GM23338 (cell line): ENCODE measurements around the gene MYCBPAP. TPM values are rescaled to one million over a fixed set of nuclear protein-coding genes. Genes with fewer than 3 reads are reported as not detected.

Experiments used
- ATAC-seq: fragments of 200-7000 bp; cut with Tn5 transposase; 3 replicates; pipeline ENCODE4 v1.9.1; 2020
- DNase-seq: peaks from one replicate; pipeline ENCODE4 v3.0.0-alpha.2; 2015; ENCODE audit warnings: low spot score
- H2AFZ ChIP-seq: fragments of 200-600 bp; sonication (generic); 2 replicates; pipeline ENCODE4 v1.8.0; 2016; ENCODE audit warnings: antibody characterized with exemption, mild to moderate bottlenecking, moderate library complexity
- H3F3A ChIP-seq: fragments of 200-600 bp; sonication (generic); replicated peaks from 2 replicates; pipeline ENCODE4 v1.8.0; 2017; ENCODE audit warnings: antibody characterized with exemption, mixed run types, low read depth
- H3K27ac ChIP-seq: fragments of 200-600 bp; sonication (generic); 2 replicates; pipeline ENCODE4 v1.6.1; 2016; ENCODE audit warnings: low read depth
- H3K27me3 ChIP-seq: fragments of 200-600 bp; sonication (generic); 2 replicates; pipeline ENCODE4 v1.8.0; 2016; ENCODE audit warnings: mild to moderate bottlenecking, mixed run types, moderate library complexity; ENCODE audit not compliant: insufficient read depth
- H3K36me3 ChIP-seq: fragments of 200-600 bp; sonication (generic); 2 replicates; pipeline ENCODE4 v1.8.0; 2016; ENCODE audit warnings: mild to moderate bottlenecking; ENCODE audit not compliant: insufficient read depth
- H3K4me1 ChIP-seq: fragments of 200-600 bp; sonication (generic); 2 replicates; pipeline ENCODE4 v1.8.0; 2016; ENCODE audit warnings: mild to moderate bottlenecking, moderate library complexity; ENCODE audit not compliant: insufficient read depth
- H3K4me2 ChIP-seq: fragments of 200-600 bp; sonication (generic); 2 replicates; pipeline ENCODE4 v1.7.1; 2017; ENCODE audit warnings: mixed run types
- H3K4me3 ChIP-seq: fragments of 200-600 bp; sonication (generic); 2 replicates; pipeline ENCODE4 v1.6.1; 2016; ENCODE audit warnings: mixed run types
- H3K79me2 ChIP-seq: fragments of 200-600 bp; sonication (generic); replicated peaks from 2 replicates; pipeline ENCODE4 v1.8.0; 2017; ENCODE audit warnings: mild to moderate bottlenecking; ENCODE audit not compliant: insufficient read depth
- H3K9me2 ChIP-seq: fragments of 200-600 bp; sonication (generic); 2 replicates; pipeline ENCODE4 v1.8.0; 2017; ENCODE audit not compliant: insufficient read depth
- H4K20me1 ChIP-seq: fragments of 200-600 bp; sonication (generic); replicated peaks from 2 replicates; pipeline ENCODE4 v1.8.0; 2017; ENCODE audit warnings: mild to moderate bottlenecking; ENCODE audit not compliant: insufficient read depth
- H3K27ac Mint-ChIP-seq: 2 replicates; pipeline ENCODE4 v1.8.0; 2020; ENCODE audit warnings: inconsistent platforms, mild to moderate bottlenecking, moderate library complexity, mixed read lengths
- H3K27me3 Mint-ChIP-seq: 3 replicates; pipeline ENCODE4 v1.8.0; 2022; ENCODE audit warnings: low read depth, mild to moderate bottlenecking, moderate library complexity, mixed read lengths, inconsistent platforms; ENCODE audit not compliant: insufficient read depth, poor library complexity
- H3K36me3 Mint-ChIP-seq: 3 replicates; pipeline ENCODE4 v1.8.0; 2021; ENCODE audit warnings: low read depth, mild to moderate bottlenecking, inconsistent platforms, moderate library complexity, mixed read lengths
- H3K4me1 Mint-ChIP-seq: 3 replicates; pipeline ENCODE4 v1.8.0; 2020; ENCODE audit warnings: mild to moderate bottlenecking, inconsistent platforms, mixed read lengths
- H3K4me3 Mint-ChIP-seq: 3 replicates; pipeline ENCODE4 v1.8.0; 2021; ENCODE audit warnings: moderate library complexity, mild to moderate bottlenecking, inconsistent platforms, mixed read lengths
- H3K9me3 Mint-ChIP-seq: 3 replicates; pipeline ENCODE4 v1.8.0; 2020; ENCODE audit warnings: moderate library complexity, mild to moderate bottlenecking, inconsistent platforms, mixed read lengths
- EZH2 ChIP-seq: fragments of 200-600 bp; sonication (generic); IDR thresholded peaks from one replicate; pipeline ENCODE4 v1.8.0; 2017; ENCODE audit warnings: antibody characterized with exemption, mild to moderate bottlenecking, low read depth; ENCODE audit not compliant: unreplicated experiment
- JUNB ChIP-seq: IDR thresholded peaks from one replicate; pipeline ENCODE4 v1.6.1; 2016; ENCODE audit warnings: antibody characterized with exemption; ENCODE audit not compliant: unreplicated experiment
- NANOG ChIP-seq: IDR thresholded peaks from 2 replicates; pipeline ENCODE4 v1.6.1; 2016; ENCODE audit warnings: antibody characterized with exemption, borderline replicate concordance
- POLR2AphosphoS5 ChIP-seq: IDR thresholded peaks from 2 replicates; pipeline ENCODE4 v1.6.1; 2016; ENCODE audit warnings: antibody characterized with exemption, low read depth
- polyA plus RNA-seq: library from polyadenylated mRNA; unstranded; fragments of >200 nt; fragmentation: Nextera tagmentation; extraction: Ambion mirVana; gene quantifications from 2 replicates; pipeline ENCODE4 v1.2.1, GENCODE V29; 2016
- total RNA-seq: library from RNA; depleted of rRNA; stranded (reverse); fragments of >200 nt; shearing (Covaris generic); gene quantifications from 2 replicates; pipeline ENCODE4 v1.2.3, GENCODE V29; 2014
- TF ChIP-seq, protein P1 (sequence below): IDR thresholded peaks from 2 replicates; pipeline ENCODE4 v1.6.1; 2016; ENCODE audit warnings: antibody characterized with exemption

Gene MYCBPAP
- total and polyA plus RNA-seq, 2 experiments from 2014 or later = 0.63 to 1.7 TPM

DNA sequence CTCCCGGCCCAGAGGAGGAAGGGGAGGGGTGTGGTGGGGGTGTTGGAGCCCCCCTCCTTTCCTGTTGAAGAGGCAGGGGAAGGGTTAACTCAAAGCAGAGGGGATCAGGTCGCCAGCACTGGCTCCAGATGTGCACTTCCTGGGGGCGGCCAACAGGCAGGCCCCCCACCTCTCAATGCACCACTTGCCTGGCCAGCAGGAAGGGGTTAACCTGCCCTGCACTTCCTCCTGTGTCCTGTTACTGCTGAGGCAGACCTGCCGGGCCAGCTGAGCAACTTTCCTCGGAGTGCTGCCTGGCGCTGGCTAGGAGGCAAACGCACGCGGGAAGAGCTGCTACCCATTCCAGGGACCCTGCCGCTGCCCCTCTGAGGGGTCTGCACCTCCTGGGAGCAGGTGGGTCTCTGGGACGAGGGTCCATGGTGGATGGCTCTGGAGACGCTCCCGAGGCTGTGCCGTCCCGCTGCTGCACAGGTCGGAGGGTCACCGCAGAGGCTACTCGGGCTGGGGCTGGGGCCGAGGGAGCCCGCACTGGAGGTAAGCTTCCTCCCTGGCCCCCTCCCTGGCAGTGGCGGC, 24.3 kb downstream of the MYCBPAP start, which contains the start of gene EPN3:
Gene EPN3 (plus strand): TSS at position 284 of the 573 bp plus-strand sequence. CDS start 3,822 bp downstream, outside the sequence.
- peaks cover 28% of the 10 kb centered on the region for H3K27me3 ChIP-seq
- Mint-ChIP-seq H3K36me3 (peaks cover 5% of the 10 kb centered on the region; the same call in 1 of the 3 replicates), H3K9me3 (no peaks in the 10 kb centered on the region; the same call in 2 of the 3 replicates), H3K4me1 (peaks cover 27% of the 10 kb centered on the region), H3K27ac (0 out of 2 replicates have a peak within 1 kb of the TSS, but pooled peaks have one; percentile 15), H3K4me3 (peak within 1 kb of the TSS; percentile 82), H3K27me3 (peaks cover 32% of the 10 kb centered on the region)
- peaks cover 12% of the 10 kb centered on the region for H3K4me1 ChIP-seq
- H3K27ac ChIP-seq = no peak within 1 kb of the TSS
- H2AFZ ChIP-seq = peak within 1 kb of the TSS; percentile 98
- H3K4me3 ChIP-seq = peak within 1 kb of the TSS; percentile 86
- H4K20me1 ChIP-seq = no peaks in the 10 kb centered on the region
- DNase-seq (peak; percentile 78), ATAC-seq (peak; percentile 77)
- H3K9me2 ChIP-seq = peaks cover 3% of the 10 kb centered on the region; the same call in 1 of the 2 replicates
- no peaks in the 10 kb centered on the region for H3K79me2 ChIP-seq
- H3K4me2 ChIP-seq = peak within 1 kb of the TSS; percentile 96
- TF ChIP-seq POLR2AphosphoS5 = peak; percentile 22; the same call in 1 of the 2 replicates
- TF ChIP-seq, protein P1, sequence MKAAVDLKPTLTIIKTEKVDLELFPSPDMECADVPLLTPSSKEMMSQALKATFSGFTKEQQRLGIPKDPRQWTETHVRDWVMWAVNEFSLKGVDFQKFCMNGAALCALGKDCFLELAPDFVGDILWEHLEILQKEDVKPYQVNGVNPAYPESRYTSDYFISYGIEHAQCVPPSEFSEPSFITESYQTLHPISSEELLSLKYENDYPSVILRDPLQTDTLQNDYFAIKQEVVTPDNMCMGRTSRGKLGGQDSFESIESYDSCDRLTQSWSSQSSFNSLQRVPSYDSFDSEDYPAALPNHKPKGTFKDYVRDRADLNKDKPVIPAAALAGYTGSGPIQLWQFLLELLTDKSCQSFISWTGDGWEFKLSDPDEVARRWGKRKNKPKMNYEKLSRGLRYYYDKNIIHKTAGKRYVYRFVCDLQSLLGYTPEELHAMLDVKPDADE = no peak
- no peaks in the 10 kb centered on the region for H3K36me3 ChIP-seq
- 0 out of 2 replicates have a peak, but pooled peaks cover 4% of the 10 kb centered on the region for H3F3A ChIP-seq

DNA sequence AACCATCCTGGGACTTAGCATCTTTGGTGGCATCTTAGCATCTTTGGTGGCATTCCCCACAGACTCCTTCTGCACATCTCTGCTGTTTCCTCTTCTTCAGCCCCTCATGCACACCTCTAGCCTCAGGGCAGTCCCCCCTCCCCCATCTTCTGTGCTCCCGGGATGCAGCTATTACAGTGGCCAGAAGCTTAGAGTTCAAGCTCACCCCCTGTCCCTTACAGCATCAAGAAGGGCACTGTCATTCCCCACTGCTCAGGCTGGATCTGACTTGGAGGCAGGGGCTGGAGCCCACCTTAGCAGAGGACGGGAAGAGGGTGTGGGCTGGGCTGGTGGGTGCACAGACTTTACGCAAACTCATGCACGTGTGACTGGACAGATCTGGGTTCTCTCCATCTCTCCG, 24.9 kb downstream of the MYCBPAP start:
- Histone ChIP-seq H3K4me1 (peaks cover 12% of the 10 kb centered on the region), H3K9me2 (peaks cover 3% of the 10 kb centered on the region; the same call in 1 of the 2 replicates), H3K27ac (no peak overlapping the region), H3K79me2 (no peaks in the 10 kb centered on the region), H4K20me1 (no peaks in the 10 kb centered on the region), H3K27me3 (peaks cover 28% of the 10 kb centered on the region), H3K4me2 (peak overlapping the region; percentile 96), H2AFZ (peak overlapping the region; percentile 98), H3F3A (0 out of 2 replicates have a peak, but pooled peaks cover 4% of the 10 kb centered on the region), H3K4me3 (peak overlapping the region; percentile 86), H3K36me3 (no peaks in the 10 kb centered on the region)
- Mint-ChIP-seq H3K4me1 (peaks cover 27% of the 10 kb centered on the region), H3K27me3 (peaks cover 29% of the 10 kb centered on the region), H3K4me3 (peak overlapping the region; percentile 82), H3K9me3 (no peaks in the 10 kb centered on the region; the same call in 2 of the 3 replicates), H3K27ac (0 out of 2 replicates have a peak overlapping the region, but pooled peaks have one; percentile 15), H3K36me3 (peaks cover 5% of the 10 kb centered on the region; the same call in 1 of the 3 replicates)
- DNase-seq = peak; percentile 49
- peak; percentile 44 for ATAC-seq
- TF ChIP-seq, protein P1 = 0 out of 2 replicates have a peak, but pooled peaks have one; percentile 7
- no peak for TF ChIP-seq JUNB
- no peak for TF ChIP-seq POLR2AphosphoS5

DNA sequence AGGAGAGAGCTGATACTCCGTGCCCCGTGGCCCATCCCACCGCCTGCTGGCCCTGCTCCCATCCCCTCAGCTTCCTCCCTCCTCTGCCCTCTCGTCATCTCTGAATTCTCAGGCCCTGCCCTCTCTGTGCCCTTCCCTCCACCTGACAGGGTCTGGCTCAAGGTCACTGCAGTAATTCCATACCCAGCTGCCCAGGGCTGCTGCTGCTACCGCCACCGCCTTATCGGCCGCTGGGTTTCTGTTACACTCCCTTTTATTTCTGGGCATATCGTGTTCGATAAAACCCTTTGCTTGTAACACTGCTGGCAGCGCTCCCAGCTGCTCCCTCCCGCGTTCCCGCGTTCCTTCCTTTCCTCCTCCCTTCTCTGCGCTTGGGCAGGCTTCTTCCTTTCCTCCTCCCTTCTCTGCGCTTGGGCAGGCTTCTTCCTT, 25.5 kb downstream of the MYCBPAP start:
- Histone ChIP-seq H3K4me3 (peak overlapping the region; percentile 86), H3K9me2 (peaks cover 3% of the 10 kb centered on the region; the same call in 1 of the 2 replicates), H3F3A (0 out of 2 replicates have a peak, but pooled peaks cover 4% of the 10 kb centered on the region), H3K79me2 (no peaks in the 10 kb centered on the region), H4K20me1 (no peaks in the 10 kb centered on the region), H3K36me3 (no peaks in the 10 kb centered on the region), H2AFZ (peak overlapping the region; percentile 98), H3K27ac (no peak overlapping the region), H3K27me3 (peaks cover 28% of the 10 kb centered on the region), H3K4me1 (peaks cover 16% of the 10 kb centered on the region), H3K4me2 (peak overlapping the region; percentile 96)
- ATAC-seq (peak; percentile 51), DNase-seq (peak; percentile 53)
- Mint-ChIP-seq H3K4me1 (peaks cover 30% of the 10 kb centered on the region), H3K36me3 (peaks cover 5% of the 10 kb centered on the region; the same call in 1 of the 3 replicates), H3K27ac (no peak overlapping the region), H3K9me3 (no peaks in the 10 kb centered on the region; the same call in 2 of the 3 replicates), H3K4me3 (peak overlapping the region; percentile 82), H3K27me3 (peaks cover 28% of the 10 kb centered on the region)
- TF ChIP-seq EZH2 (peak; percentile 9), NANOG (no peak)
- TF ChIP-seq, protein P1 = 0 out of 2 replicates have a peak, but pooled peaks have one; percentile 8
